ENCODE results near the gene ICOSLG.

DNA sequence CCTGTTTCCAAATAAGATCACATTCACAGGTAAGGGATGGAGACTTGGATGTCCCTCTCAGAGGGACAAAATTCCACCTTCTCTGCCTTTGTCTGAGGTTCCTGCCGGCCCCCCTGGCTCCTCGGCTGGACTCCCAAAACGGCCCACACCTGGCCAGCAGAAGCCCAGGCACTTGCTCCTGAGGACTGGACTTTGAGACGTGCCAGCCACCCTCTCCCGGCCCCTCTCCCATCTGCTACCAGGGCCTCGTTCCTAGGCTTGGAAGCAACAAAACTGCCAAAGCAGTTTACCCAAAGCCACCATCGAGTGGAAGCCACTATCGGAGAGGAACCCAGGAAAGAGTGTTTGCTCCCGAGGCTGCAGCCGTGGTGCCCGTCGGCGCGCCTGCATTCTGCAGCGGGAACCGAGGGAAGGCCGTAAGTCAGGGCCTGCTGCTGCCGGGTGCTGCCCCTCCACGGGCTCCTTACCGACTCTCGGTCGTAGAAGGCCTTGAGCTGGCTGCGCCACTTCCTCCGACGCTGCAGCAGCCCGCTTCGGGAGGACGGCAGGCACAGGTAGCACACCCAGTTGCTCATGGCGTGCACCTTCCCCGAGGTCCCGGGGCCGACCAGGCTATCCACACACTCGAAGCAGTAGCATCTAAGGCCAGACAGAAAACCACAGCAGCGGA is 17.4 kb upstream of the ICOSLG start:
- TF ChIP-seq, protein P1, sequence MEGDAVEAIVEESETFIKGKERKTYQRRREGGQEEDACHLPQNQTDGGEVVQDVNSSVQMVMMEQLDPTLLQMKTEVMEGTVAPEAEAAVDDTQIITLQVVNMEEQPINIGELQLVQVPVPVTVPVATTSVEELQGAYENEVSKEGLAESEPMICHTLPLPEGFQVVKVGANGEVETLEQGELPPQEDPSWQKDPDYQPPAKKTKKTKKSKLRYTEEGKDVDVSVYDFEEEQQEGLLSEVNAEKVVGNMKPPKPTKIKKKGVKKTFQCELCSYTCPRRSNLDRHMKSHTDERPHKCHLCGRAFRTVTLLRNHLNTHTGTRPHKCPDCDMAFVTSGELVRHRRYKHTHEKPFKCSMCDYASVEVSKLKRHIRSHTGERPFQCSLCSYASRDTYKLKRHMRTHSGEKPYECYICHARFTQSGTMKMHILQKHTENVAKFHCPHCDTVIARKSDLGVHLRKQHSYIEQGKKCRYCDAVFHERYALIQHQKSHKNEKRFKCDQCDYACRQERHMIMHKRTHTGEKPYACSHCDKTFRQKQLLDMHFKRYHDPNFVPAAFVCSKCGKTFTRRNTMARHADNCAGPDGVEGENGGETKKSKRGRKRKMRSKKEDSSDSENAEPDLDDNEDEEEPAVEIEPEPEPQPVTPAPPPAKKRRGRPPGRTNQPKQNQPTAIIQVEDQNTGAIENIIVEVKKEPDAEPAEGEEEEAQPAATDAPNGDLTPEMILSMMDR (IDR thresholded peaks at IDR 0.05), result no peak
- no peak for TF ChIP-seq POLR2A (IDR thresholded peaks at IDR 0.05)
